Measurements from ENCODE around the gene PPP1R12C.

PPP1R12C gene

DNA sequence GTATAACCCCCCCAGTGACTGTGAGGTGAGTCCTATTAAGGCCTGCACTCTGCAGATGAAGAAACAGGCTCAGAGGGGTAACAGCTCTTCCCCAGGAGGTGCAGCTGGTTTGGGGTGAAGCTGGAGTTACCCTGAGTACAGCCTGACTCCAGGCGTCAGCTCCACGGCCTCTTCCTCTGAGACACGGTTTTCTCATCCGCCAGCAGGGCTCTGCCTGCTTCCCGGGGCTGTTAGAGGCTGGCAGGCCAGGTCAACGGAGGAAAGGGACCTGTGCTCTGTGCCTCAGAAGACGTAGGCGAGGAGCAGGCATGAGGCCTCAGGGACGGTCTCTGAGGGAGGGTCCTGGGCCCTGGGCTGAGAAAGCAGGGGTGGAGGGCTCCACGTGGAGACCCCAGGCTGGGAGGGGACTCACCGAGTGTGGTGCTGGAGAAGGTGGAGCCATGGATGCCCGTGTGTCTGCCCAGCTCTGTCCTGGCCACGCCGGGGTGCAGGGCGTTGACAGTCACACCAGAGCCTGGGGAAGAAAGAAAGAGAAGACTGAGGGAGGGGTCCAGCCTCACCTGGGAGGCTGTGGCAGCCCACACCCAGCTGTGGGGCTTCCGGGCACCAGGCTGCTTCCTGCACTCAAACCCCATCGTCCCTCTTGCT is 70.3 kb downstream of the PPP1R12C start:
- Histone ChIP-seq H3K9me3 (no peaks in the 10 kb centered on the region), H3K27me3 (peaks cover 15% of the 10 kb centered on the region), H3K4me3 (ENCODE audit: low read depth in 1 of 2, low read length in 1 of 2) (no peak overlapping the region), H3K4me1 (ENCODE audit: control insufficient read depth in 1 of 2, insufficient read depth in 1 of 2, low read depth in 1 of 2, low read length in 1 of 2) (no peaks in the 10 kb centered on the region), H3K36me3 (no peaks in the 10 kb centered on the region), H3K27ac (no peak overlapping the region)
- TF ChIP-seq, protein P1, sequence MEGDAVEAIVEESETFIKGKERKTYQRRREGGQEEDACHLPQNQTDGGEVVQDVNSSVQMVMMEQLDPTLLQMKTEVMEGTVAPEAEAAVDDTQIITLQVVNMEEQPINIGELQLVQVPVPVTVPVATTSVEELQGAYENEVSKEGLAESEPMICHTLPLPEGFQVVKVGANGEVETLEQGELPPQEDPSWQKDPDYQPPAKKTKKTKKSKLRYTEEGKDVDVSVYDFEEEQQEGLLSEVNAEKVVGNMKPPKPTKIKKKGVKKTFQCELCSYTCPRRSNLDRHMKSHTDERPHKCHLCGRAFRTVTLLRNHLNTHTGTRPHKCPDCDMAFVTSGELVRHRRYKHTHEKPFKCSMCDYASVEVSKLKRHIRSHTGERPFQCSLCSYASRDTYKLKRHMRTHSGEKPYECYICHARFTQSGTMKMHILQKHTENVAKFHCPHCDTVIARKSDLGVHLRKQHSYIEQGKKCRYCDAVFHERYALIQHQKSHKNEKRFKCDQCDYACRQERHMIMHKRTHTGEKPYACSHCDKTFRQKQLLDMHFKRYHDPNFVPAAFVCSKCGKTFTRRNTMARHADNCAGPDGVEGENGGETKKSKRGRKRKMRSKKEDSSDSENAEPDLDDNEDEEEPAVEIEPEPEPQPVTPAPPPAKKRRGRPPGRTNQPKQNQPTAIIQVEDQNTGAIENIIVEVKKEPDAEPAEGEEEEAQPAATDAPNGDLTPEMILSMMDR (IDR thresholded peaks at IDR 0.05) = no peak

DNA sequence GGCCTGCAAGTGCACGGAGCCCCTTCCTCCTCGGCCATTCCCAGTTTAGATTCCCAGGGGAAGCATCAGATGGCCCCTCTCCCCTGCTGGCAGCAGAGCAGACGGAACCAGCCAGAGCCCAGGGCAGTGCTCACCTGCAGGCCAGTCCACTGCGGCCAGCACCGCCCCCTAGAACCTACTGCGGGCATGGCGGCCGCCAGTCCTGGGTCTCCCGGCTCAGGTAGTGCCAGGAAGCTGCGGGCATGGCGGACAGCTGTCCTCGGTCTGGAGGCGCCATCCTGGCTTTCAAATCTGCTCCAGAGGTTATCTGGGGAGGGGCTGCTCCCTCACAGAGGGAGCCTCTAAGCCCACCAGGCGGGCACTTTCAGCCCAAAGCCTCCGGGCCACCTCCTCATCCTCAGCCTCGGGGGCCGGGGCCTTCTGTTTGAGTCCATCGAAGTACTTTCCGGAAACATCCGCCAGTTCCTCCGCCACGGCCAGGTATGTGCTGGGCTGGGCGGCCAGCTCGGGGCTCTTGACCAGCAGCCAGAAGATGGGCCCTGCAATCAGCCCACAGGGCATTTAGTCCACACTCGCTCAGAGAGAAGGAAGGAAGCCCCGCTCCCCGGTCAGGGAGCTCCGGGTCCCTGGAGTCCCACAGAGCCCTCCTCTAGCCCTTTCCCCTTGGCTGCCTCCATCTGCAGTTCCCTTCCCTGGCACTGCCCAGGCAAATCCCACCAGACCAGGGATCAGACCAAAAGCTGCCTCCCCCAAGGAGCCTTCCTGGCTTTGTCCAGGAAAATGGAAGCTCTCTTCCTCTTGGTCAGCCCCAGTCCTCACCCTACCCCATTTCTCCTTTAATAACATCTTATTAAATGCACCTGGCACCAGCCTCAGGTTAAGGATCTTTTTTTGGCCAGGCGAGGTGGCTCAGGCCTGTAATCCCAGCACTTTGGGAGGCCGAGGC is 72.4 kb downstream of the PPP1R12C start:
- Histone ChIP-seq H3K27ac (no peak overlapping the region), H3K27me3 (peaks cover 35% of the 10 kb centered on the region), H3K4me3 (ENCODE audit: low read depth in 1 of 2, low read length in 1 of 2) (no peak overlapping the region), H3K4me1 (ENCODE audit: control insufficient read depth in 1 of 2, insufficient read depth in 1 of 2, low read depth in 1 of 2, low read length in 1 of 2) (no peaks in the 10 kb centered on the region), H3K36me3 (no peaks in the 10 kb centered on the region), H3K9me3 (no peaks in the 10 kb centered on the region)
- TF ChIP-seq, protein P1 (IDR thresholded peaks at IDR 0.05) = no peak

GRCh38 chr19:55044286-55044685 is 73.2 kb downstream of the PPP1R12C start:
- peaks cover 43% of the 10 kb centered on the region for H3K27me3 ChIP-seq
- H3K27ac ChIP-seq = no peak overlapping the region
- H3K4me3 ChIP-seq (ENCODE audit: low read depth in 1 of 2, low read length in 1 of 2) = no peak overlapping the region
- no peaks in the 10 kb centered on the region for H3K4me1 ChIP-seq (ENCODE audit: control insufficient read depth in 1 of 2, insufficient read depth in 1 of 2, low read depth in 1 of 2, low read length in 1 of 2)
- H3K9me3 ChIP-seq = no peaks in the 10 kb centered on the region
- no peaks in the 10 kb centered on the region for H3K36me3 ChIP-seq
- TF ChIP-seq, protein P1 (IDR thresholded peaks at IDR 0.05) = no peak

GRCh38 chr19:55042688-55043087 is 74.7 kb downstream of the PPP1R12C start:
- TF ChIP-seq, protein P1 (IDR thresholded peaks at IDR 0.05) = no peak
- Histone ChIP-seq H3K4me3 (ENCODE audit: low read depth in 1 of 2, low read length in 1 of 2) (no peak overlapping the region), H3K36me3 (no peaks in the 10 kb centered on the region), H3K4me1 (ENCODE audit: control insufficient read depth in 1 of 2, insufficient read depth in 1 of 2, low read depth in 1 of 2, low read length in 1 of 2) (no peaks in the 10 kb centered on the region), H3K9me3 (no peaks in the 10 kb centered on the region), H3K27ac (no peak overlapping the region), H3K27me3 (peaks cover 59% of the 10 kb centered on the region)

DNA sequence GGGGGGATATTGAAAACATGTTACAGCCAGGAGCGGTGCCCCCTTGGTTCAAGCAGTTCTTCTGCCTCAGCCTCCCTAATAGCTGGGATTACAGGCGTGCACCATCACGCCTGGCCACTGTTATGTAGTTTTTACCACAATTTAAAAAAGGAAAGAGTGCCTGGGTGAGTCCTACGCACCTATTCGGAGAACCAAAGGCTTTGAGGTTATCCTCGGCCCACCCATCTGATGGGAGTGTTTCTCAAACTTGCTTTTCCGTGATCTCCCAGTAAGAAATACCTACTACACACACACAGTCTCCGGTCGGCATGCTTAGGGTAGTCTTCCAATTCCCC is 75.1 kb downstream of the PPP1R12C start:
- Histone ChIP-seq H3K4me3 (ENCODE audit: low read depth in 1 of 2, low read length in 1 of 2) (no peak overlapping the region), H3K27ac (no peak overlapping the region)
- TF ChIP-seq, protein P1 (IDR thresholded peaks at IDR 0.05) = no peak

More for the DNA sequence above, 75.1 kb downstream of the PPP1R12C start:
- Histone ChIP-seq H3K9me3 (no peaks in the 10 kb centered on the region), H3K27me3 (peaks cover 60% of the 10 kb centered on the region), H3K36me3 (no peaks in the 10 kb centered on the region), H3K4me1 (ENCODE audit: control insufficient read depth in 1 of 2, insufficient read depth in 1 of 2, low read depth in 1 of 2, low read length in 1 of 2) (no peaks in the 10 kb centered on the region)
